ENCODE results near the gene HMCN1. TPM values are rescaled to one million over a fixed set of nuclear protein-coding genes. Genes with fewer than 3 reads are reported as not detected.

The HMCN1 gene
- total and polyA plus RNA-seq, 2 experiments from 2014 or later: 1.6 to 8.7 TPM

DNA sequence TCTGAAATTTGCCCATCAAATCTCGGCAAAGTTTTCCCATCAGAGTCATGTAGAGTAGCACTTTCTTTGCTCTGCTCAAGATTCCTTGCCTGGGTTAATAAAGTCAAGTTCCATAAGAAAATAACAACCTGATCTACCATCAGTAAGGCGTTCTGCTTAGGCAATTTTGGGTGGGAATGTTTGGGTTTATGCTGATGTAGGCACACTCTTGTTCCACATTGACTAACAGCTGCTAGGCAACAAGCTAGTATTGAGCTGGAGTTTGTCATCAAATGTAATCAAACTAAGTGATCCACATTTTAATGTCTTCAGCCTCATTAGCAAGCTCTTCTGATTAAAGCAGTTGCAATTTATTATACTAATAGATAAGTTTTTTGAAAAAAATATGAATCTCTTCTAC is 12.1 kb upstream of the HMCN1 start:
- H3K27ac ChIP-seq (ENCODE audit: low read depth): no peak overlapping the region
- H3K4me3 ChIP-seq: no peak overlapping the region
- H3K9me2 ChIP-seq (ENCODE audit: insufficient read depth): no peaks in the 10 kb centered on the region
- no peaks in the 10 kb centered on the region for H3K36me3 Mint-ChIP-seq (ENCODE audit: low read depth)
- no peaks in the 10 kb centered on the region for H3K79me2 ChIP-seq (replicated peaks; ENCODE audit: insufficient read depth)
- H3K4me1 Mint-ChIP-seq: no peaks in the 10 kb centered on the region
- H3F3A ChIP-seq (replicated peaks; ENCODE audit: low read depth): no peaks in the 10 kb centered on the region
- DNase-seq (ENCODE audit: low spot score) (no peak), ATAC-seq (no peak)
- no peak overlapping the region for H3K4me3 Mint-ChIP-seq
- H4K20me1 ChIP-seq (replicated peaks; ENCODE audit: insufficient read depth): no peaks in the 10 kb centered on the region
- H3K4me2 ChIP-seq: no peak overlapping the region
- H3K27me3 ChIP-seq (ENCODE audit: insufficient read depth): no peaks in the 10 kb centered on the region
- H2AFZ ChIP-seq: no peak overlapping the region
- H3K9me3 Mint-ChIP-seq: no peaks in the 10 kb centered on the region
- H3K27ac Mint-ChIP-seq: no peak overlapping the region
- no peaks in the 10 kb centered on the region for H3K27me3 Mint-ChIP-seq (ENCODE audit: insufficient read depth, low read depth, poor library complexity)
- TF ChIP-seq, protein P1, sequence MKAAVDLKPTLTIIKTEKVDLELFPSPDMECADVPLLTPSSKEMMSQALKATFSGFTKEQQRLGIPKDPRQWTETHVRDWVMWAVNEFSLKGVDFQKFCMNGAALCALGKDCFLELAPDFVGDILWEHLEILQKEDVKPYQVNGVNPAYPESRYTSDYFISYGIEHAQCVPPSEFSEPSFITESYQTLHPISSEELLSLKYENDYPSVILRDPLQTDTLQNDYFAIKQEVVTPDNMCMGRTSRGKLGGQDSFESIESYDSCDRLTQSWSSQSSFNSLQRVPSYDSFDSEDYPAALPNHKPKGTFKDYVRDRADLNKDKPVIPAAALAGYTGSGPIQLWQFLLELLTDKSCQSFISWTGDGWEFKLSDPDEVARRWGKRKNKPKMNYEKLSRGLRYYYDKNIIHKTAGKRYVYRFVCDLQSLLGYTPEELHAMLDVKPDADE (IDR thresholded peaks at IDR 0.05): no peak
- TF ChIP-seq CREB1 (CRISPR knock-in tag; IDR thresholded peaks at IDR 0.05; ENCODE audit: low read depth) (no peak), POLR2AphosphoS5 (IDR thresholded peaks at IDR 0.05; ENCODE audit: low read depth) (no peak), EZH2 (IDR thresholded peaks at IDR 0.05; ENCODE audit: low read depth, unreplicated experiment) (no peak), ZNF331 (CRISPR knock-in tag; IDR thresholded peaks at IDR 0.05; ENCODE audit: low read depth) (no peak), EZH2phosphoT487 (IDR thresholded peaks at IDR 0.05; ENCODE audit: unreplicated experiment) (no peak), JUNB (IDR thresholded peaks at IDR 0.05; ENCODE audit: unreplicated experiment) (no peak), NANOG (IDR thresholded peaks at IDR 0.05; ENCODE audit: borderline replicate concordance) (no peak), ZNF114 (CRISPR knock-in tag; IDR thresholded peaks at IDR 0.05) (no peak), STAT1 (IDR thresholded peaks at IDR 0.05; ENCODE audit: unreplicated experiment) (no peak)
- TF ChIP-seq, protein P2, sequence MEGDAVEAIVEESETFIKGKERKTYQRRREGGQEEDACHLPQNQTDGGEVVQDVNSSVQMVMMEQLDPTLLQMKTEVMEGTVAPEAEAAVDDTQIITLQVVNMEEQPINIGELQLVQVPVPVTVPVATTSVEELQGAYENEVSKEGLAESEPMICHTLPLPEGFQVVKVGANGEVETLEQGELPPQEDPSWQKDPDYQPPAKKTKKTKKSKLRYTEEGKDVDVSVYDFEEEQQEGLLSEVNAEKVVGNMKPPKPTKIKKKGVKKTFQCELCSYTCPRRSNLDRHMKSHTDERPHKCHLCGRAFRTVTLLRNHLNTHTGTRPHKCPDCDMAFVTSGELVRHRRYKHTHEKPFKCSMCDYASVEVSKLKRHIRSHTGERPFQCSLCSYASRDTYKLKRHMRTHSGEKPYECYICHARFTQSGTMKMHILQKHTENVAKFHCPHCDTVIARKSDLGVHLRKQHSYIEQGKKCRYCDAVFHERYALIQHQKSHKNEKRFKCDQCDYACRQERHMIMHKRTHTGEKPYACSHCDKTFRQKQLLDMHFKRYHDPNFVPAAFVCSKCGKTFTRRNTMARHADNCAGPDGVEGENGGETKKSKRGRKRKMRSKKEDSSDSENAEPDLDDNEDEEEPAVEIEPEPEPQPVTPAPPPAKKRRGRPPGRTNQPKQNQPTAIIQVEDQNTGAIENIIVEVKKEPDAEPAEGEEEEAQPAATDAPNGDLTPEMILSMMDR (conservative IDR thresholded peaks at IDR 0.05; ENCODE audit: low read depth in 2 of 2): no peak
- TF ChIP-seq, protein P3, sequence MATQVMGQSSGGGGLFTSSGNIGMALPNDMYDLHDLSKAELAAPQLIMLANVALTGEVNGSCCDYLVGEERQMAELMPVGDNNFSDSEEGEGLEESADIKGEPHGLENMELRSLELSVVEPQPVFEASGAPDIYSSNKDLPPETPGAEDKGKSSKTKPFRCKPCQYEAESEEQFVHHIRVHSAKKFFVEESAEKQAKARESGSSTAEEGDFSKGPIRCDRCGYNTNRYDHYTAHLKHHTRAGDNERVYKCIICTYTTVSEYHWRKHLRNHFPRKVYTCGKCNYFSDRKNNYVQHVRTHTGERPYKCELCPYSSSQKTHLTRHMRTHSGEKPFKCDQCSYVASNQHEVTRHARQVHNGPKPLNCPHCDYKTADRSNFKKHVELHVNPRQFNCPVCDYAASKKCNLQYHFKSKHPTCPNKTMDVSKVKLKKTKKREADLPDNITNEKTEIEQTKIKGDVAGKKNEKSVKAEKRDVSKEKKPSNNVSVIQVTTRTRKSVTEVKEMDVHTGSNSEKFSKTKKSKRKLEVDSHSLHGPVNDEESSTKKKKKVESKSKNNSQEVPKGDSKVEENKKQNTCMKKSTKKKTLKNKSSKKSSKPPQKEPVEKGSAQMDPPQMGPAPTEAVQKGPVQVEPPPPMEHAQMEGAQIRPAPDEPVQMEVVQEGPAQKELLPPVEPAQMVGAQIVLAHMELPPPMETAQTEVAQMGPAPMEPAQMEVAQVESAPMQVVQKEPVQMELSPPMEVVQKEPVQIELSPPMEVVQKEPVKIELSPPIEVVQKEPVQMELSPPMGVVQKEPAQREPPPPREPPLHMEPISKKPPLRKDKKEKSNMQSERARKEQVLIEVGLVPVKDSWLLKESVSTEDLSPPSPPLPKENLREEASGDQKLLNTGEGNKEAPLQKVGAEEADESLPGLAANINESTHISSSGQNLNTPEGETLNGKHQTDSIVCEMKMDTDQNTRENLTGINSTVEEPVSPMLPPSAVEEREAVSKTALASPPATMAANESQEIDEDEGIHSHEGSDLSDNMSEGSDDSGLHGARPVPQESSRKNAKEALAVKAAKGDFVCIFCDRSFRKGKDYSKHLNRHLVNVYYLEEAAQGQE (IDR thresholded peaks at IDR 0.05; ENCODE audit: unreplicated experiment): no peak
- TF ChIP-seq, protein P4, sequence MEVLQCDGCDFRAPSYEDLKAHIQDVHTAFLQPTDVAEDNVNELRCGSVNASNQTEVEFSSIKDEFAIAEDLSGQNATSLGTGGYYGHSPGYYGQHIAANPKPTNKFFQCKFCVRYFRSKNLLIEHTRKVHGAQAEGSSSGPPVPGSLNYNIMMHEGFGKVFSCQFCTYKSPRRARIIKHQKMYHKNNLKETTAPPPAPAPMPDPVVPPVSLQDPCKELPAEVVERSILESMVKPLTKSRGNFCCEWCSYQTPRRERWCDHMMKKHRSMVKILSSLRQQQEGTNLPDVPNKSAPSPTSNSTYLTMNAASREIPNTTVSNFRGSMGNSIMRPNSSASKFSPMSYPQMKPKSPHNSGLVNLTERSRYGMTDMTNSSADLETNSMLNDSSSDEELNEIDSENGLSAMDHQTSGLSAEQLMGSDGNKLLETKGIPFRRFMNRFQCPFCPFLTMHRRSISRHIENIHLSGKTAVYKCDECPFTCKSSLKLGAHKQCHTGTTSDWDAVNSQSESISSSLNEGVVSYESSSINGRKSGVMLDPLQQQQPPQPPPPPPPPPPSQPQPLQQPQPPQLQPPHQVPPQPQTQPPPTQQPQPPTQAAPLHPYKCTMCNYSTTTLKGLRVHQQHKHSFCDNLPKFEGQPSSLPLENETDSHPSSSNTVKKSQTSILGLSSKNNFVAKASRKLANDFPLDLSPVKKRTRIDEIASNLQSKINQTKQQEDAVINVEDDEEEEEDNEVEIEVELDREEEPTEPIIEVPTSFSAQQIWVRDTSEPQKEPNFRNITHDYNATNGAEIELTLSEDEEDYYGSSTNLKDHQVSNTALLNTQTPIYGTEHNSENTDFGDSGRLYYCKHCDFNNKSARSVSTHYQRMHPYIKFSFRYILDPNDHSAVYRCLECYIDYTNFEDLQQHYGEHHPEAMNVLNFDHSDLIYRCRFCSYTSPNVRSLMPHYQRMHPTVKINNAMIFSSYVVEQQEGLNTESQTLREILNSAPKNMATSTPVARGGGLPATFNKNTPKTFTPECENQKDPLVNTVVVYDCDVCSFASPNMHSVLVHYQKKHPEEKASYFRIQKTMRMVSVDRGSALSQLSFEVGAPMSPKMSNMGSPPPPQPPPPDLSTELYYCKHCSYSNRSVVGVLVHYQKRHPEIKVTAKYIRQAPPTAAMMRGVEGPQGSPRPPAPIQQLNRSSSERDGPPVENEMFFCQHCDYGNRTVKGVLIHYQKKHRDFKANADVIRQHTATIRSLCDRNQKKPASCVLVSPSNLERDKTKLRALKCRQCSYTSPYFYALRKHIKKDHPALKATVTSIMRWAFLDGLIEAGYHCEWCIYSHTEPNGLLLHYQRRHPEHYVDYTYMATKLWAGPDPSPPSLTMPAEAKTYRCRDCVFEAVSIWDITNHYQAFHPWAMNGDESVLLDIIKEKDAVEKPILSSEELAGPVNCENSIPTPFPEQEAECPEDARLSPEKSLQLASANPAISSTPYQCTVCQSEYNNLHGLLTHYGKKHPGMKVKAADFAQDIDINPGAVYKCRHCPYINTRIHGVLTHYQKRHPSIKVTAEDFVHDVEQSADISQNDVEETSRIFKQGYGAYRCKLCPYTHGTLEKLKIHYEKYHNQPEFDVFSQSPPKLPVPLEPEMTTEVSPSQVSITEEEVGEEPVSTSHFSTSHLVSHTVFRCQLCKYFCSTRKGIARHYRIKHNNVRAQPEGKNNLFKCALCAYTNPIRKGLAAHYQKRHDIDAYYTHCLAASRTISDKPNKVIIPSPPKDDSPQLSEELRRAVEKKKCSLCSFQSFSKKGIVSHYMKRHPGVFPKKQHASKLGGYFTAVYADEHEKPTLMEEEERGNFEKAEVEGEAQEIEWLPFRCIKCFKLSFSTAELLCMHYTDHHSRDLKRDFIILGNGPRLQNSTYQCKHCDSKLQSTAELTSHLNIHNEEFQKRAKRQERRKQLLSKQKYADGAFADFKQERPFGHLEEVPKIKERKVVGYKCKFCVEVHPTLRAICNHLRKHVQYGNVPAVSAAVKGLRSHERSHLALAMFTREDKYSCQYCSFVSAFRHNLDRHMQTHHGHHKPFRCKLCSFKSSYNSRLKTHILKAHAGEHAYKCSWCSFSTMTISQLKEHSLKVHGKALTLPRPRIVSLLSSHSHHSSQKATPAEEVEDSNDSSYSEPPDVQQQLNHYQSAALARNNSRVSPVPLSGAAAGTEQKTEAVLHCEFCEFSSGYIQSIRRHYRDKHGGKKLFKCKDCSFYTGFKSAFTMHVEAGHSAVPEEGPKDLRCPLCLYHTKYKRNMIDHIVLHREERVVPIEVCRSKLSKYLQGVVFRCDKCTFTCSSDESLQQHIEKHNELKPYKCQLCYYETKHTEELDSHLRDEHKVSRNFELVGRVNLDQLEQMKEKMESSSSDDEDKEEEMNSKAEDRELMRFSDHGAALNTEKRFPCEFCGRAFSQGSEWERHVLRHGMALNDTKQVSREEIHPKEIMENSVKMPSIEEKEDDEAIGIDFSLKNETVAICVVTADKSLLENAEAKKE (CRISPR knock-in tag; IDR thresholded peaks at IDR 0.05): no peak
- H3K36me3 ChIP-seq (ENCODE audit: insufficient read depth): no peaks in the 10 kb centered on the region
- no peaks in the 10 kb centered on the region for H3K4me1 ChIP-seq (ENCODE audit: insufficient read depth)
